GM12878 (cell line): ENCODE measurements around the gene GJC1. TPM values are rescaled to one million over a fixed set of nuclear protein-coding genes. Genes with fewer than 3 reads are reported as not detected.

ENCODE experiments used
- ATAC-seq: fragments of 200-7000 bp; cut with Tn5 transposase; 3 replicates; pipeline ENCODE4 v1.9.1; 2020; ENCODE audit warnings: mild to moderate bottlenecking, moderate library complexity
- BruUV-seq: library from RNA; stranded (reverse); fragments of 400-500 nt; replicated peaks from 2 replicates; lab custom pipeline; 2021; lab: Mats Ljungman, UMichigan
- CTCF ChIA-PET: fragments of 300-600 bp; sonication (Branson Sonifier 250); formaldehyde crosslinking; extraction: SDS; loops from one replicate; lab custom pipeline; 2021; ENCODE audit warnings: inconsistent platforms; lab: Yijun Ruan, JAX
- POLR2A ChIA-PET: fragments of 350-600 bp; formaldehyde crosslinking; extraction: SDS; loops from one replicate; lab custom pipeline; 2021; ENCODE audit warnings: inconsistent platforms; lab: Charles Lee
- RAD21 ChIA-PET: fragments of 300-600 bp; sonication (Branson Sonifier 250); formaldehyde crosslinking; loops from one replicate; lab custom pipeline; 2023; ENCODE audit warnings: antibody characterized with exemption; ENCODE audit not compliant: unreplicated experiment; lab: Charles Lee
- SMC1A ChIA-PET: fragments of 300-600 bp; sonication (Branson Sonifier 250); formaldehyde crosslinking; loops from one replicate; lab custom pipeline; 2023; ENCODE audit not compliant: unreplicated experiment, uncharacterized antibody; lab: Charles Lee
- DNase-seq: peaks from one replicate; pipeline ENCODE4 v3.0.0-alpha.2; 2011; ENCODE audit warnings: low read depth, low spot score
- FAIRE-seq: peaks from 3 replicates; lab custom pipeline; 2011; peaks lifted over from hg19 to GRCh38; lab: Jason Lieb, UNC
- H2AFZ ChIP-seq: 2 replicates; pipeline ENCODE4 v1.6.0; 2011; ENCODE audit warnings: low read depth, low read length, control low read depth; ENCODE audit not compliant: control insufficient read depth
- H3K27ac ChIP-seq: 2 replicates; pipeline ENCODE4 v1.5.1; 2011; ENCODE audit warnings: control low read depth; ENCODE audit not compliant: control insufficient read depth, insufficient read depth
- H3K27me3 ChIP-seq, 2 experiments: replicated peaks in 1 of 2; 2 replicates each; pipeline versions ENCODE4 v1.6.0 to v1.6.1; 2011; ENCODE audit warnings: low read length in 1 of 2; ENCODE audit not compliant: control insufficient read depth in 2 of 2, insufficient read depth in 2 of 2
- H3K36me3 ChIP-seq, 2 experiments: 2 replicates each; pipeline ENCODE4 v1.5.1; 2011; ENCODE audit warnings: low read length in 1 of 2; ENCODE audit not compliant: control insufficient read depth in 2 of 2, insufficient read depth in 2 of 2
- H3K4me1 ChIP-seq: 2 replicates; pipeline ENCODE4 v1.6.1; 2011; ENCODE audit warnings: mild to moderate bottlenecking, low read length, moderate library complexity, mixed read lengths; ENCODE audit not compliant: control insufficient read depth, insufficient read depth
- H3K4me2 ChIP-seq: 2 replicates; pipeline ENCODE4 v1.6.0; 2011; ENCODE audit warnings: control low read depth; ENCODE audit not compliant: control insufficient read depth, insufficient read depth
- H3K4me3 ChIP-seq: fragments of 200-600 bp; sonication (generic); 2 replicates; pipeline ENCODE4 v1.5.1; 2016
- H3K79me2 ChIP-seq: 2 replicates; pipeline ENCODE4 v1.6.0; 2011; ENCODE audit warnings: low read length; ENCODE audit not compliant: control insufficient read depth, insufficient read depth
- H3K9ac ChIP-seq: 2 replicates; pipeline ENCODE4 v1.8.0; 2011; ENCODE audit warnings: low read length, control low read depth, mixed read lengths; ENCODE audit not compliant: control insufficient read depth, insufficient read depth
- H3K9me3 ChIP-seq: replicated peaks from 3 replicates; pipeline ENCODE4 v1.5.1; 2011; ENCODE audit warnings: mild to moderate bottlenecking, low read length; ENCODE audit not compliant: control insufficient read depth, insufficient read depth
- H4K20me1 ChIP-seq: 2 replicates; pipeline ENCODE4 v1.6.0; 2011; ENCODE audit not compliant: control insufficient read depth, insufficient read depth
- BHLHE40 ChIP-seq, 2 experiments: fragments of 450-650 bp in 1 of 2; IDR thresholded peaks; 2 replicates each; pipeline ENCODE4 v1.6.1; 2011 to 2017; ENCODE audit warnings: low read depth in 2 of 2, borderline replicate concordance in 1 of 2, improper control_type of control experiment in 1 of 2, low read length in 1 of 2, mild to moderate bottlenecking in 1 of 2
- CEBPB ChIP-seq, 2 experiments: fragments of 150-350 bp in 1 of 2; IDR thresholded peaks; 2 replicates each; pipeline ENCODE4 v1.6.1; 2012 to 2014; ENCODE audit warnings: low read depth in 2 of 2, low read length in 2 of 2, borderline replicate concordance in 1 of 2, inconsistent platforms in 1 of 2
- CHD2 ChIP-seq: IDR thresholded peaks from 2 replicates; pipeline ENCODE4 v1.6.1; 2011; ENCODE audit warnings: low read depth, low read length, improper control_type of control experiment, borderline replicate concordance
- IKZF2 ChIP-seq, 2 experiments: fragments of 450-650 bp; IDR thresholded peaks; 2 replicates each; pipeline ENCODE4 v1.6.1; 2017; ENCODE audit warnings: mild to moderate bottlenecking in 2 of 2, moderate library complexity in 2 of 2
- IRF4 ChIP-seq: IDR thresholded peaks from 2 replicates; pipeline ENCODE4 v1.6.1; 2011; ENCODE audit warnings: low read depth, low read length
- SREBF1 ChIP-seq: IDR thresholded peaks from 2 replicates; pipeline ENCODE4 v1.6.1; 2012; ENCODE audit warnings: mild to moderate bottlenecking, low read length
- SREBF2 ChIP-seq: IDR thresholded peaks from 2 replicates; pipeline ENCODE4 v1.6.1; 2012; ENCODE audit warnings: mild to moderate bottlenecking, low read length
- SRF ChIP-seq, 2 experiments: IDR thresholded peaks; 2 replicates each; pipeline ENCODE4 v1.6.1; 2011; ENCODE audit warnings: low read depth in 2 of 2, low read length in 2 of 2, mild to moderate bottlenecking in 1 of 2, moderate library complexity in 1 of 2
- TCF7 ChIP-seq: IDR thresholded peaks from 2 replicates; pipeline ENCODE4 v1.6.1; 2014; ENCODE audit warnings: antibody characterized with exemption, borderline replicate concordance
- YBX1 ChIP-seq: fragments of 450-650 bp; IDR thresholded peaks from 2 replicates; pipeline ENCODE4 v1.6.1; 2016; ENCODE audit warnings: antibody characterized with exemption
- ZNF207 ChIP-seq: fragments of 450-650 bp; IDR thresholded peaks from 2 replicates; pipeline ENCODE4 v1.6.1; 2014; ENCODE audit warnings: antibody characterized with exemption, mild to moderate bottlenecking, borderline replicate concordance
- WGBS: methylation state at CpG from one replicate; pipeline ENCODE4 v1.1.6; 2016; ENCODE audit warnings: low lambda C conversion rate; ENCODE audit not compliant: insufficient replicate concordance, insufficient coverage; ENCODE audit errors: missing lambda C conversion rate; 5-methylcytosine and 5-hydroxymethylcytosine counted together
- in situ Hi-C: fragments of 300-500 bp; cut with MboI; formaldehyde crosslinking; loops from 9 replicates; pipeline ENCODE4 v1.14.3; 2018; ENCODE audit warnings: mixed read lengths
- intact Hi-C: fragments of 100-400 bp; cut with micrococcal nuclease; formaldehyde crosslinking; loops from one replicate; pipeline ENCODE4 v1.14.2; 2022; ENCODE audit not compliant: unreplicated experiment
- polyA plus RNA-seq, 11 experiments: library from polyadenylated mRNA; depleted of rRNA in 4 of 11; unstranded in 6 of 11; stranded (reverse) in 5 of 11; fragments of >200 nt; fragmentation: Nextera tagmentation in 4 of 11; fragmentation: Illumina TruSeq in 1 of 11; extraction: Ambion mirVana in 4 of 11; extraction: Trizol in 1 of 11; gene quantifications; 1 replicate in 1 of 11; 2 replicates in 10 of 11; pipeline versions ENCODE4 v1.2.1 to v1.2.3, GENCODE V29; 2011 to 2016; ENCODE audit warnings: inconsistent platforms in 2 of 11, missing spikeins in 2 of 11, low read depth in 1 of 11
- total RNA-seq, 4 experiments: library from RNA; depleted of rRNA in 3 of 4; stranded (reverse); fragments of >200 nt in 3 of 4; fragmentation: Illumina TruSeq in 1 of 4; extraction: Trizol in 1 of 4; gene quantifications; 2 replicates each; pipeline versions ENCODE4 v1.2.1 to v1.2.3, GENCODE V29; 2013 to 2021
- TF ChIP-seq, protein P1 (sequence below): IDR thresholded peaks from 2 replicates; pipeline ENCODE4 v1.6.1; 2012; ENCODE audit warnings: low read depth, low read length, improper control_type of control experiment

Gene GJC1
- total and polyA plus RNA-seq, 10 of the 15 experiments (the other 5 are each of a cell fraction or from before 2014, with no cell fraction given): 0.37 to 3.4 (median 0.90) TPM

DNA sequence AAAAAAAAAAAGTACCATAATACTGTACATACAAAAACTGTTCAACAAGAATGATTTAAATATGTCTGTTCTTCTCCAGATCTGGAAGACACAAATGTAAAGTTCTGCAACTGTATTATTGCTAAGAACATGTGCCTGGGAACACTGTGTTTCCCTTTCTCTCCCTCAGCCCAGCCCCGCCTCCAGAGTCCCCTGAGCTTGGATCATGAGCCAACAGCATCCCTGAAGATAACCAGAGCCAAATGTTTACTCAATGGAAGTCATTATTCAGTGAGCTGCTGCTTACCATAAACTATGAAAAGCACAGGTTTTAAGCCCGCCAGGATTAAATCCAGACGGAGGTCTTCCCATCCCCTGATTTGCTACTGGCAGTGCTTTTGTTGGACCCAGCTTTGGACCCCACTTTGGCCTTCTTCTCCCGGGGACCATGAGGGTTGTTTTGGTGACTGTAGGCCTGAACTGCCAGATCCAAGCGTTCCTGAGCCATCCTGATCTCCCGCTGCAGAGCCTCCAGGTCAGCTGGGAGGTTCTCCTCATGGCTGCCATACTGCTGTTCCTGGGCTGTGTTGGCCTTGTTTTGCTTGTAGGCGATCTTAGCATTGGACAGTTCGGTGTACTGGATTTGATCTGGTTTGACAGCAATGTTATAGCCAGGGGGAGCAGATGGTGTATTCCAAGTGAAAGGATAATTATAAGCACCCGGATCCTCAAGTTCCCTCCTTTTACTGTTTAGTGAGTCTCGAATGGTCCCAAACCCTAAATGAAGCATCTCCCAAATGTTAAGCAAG, 25.6 kb downstream of the GJC1 start:
- no peak overlapping the region for H3K4me2 ChIP-seq
- DNase-seq: no peak
- H3K9me3 ChIP-seq: no peaks in the 10 kb centered on the region
- 89% methylated on average over 10 of the region's 10 CpGs for WGBS
- no peaks in the 10 kb centered on the region for H4K20me1 ChIP-seq
- H3K4me3 ChIP-seq: no peak overlapping the region
- H3K4me1 ChIP-seq: no peaks in the 10 kb centered on the region
- no peaks in the 10 kb centered on the region for H3K27me3 ChIP-seq
- in situ Hi-C loops: no loop called here
- H3K9ac ChIP-seq: no peak overlapping the region
- POLR2A ChIA-PET: no interaction called here
- H3K79me2 ChIP-seq: no peaks in the 10 kb centered on the region
- no peaks in the 10 kb centered on the region for H3K36me3 ChIP-seq
- ATAC-seq: no peak
- no peak overlapping the region for H2AFZ ChIP-seq
- no peak overlapping the region for H3K27ac ChIP-seq
- BruUV-seq: no TSS peak
- SMC1A ChIA-PET: no interaction called here
- intact Hi-C loops: no loop called here
- CTCF ChIA-PET: interaction anchor here (2.1 kb wide), 1 partner anchor 10 kb away, joined by 5 read pairs; no protein-coding TSS in a partner anchor
- RAD21 ChIA-PET: no interaction called here
- TF ChIP-seq SRF (IDR thresholded peaks at IDR 0.05; ENCODE audit: low read depth in 2 of 2, low read length in 2 of 2): no peak
- no peak for TF ChIP-seq SREBF1
- TF ChIP-seq, protein P1, sequence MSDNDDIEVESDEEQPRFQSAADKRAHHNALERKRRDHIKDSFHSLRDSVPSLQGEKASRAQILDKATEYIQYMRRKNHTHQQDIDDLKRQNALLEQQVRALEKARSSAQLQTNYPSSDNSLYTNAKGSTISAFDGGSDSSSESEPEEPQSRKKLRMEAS: no peak
- TF ChIP-seq IKZF2 (IDR thresholded peaks at IDR 0.05): no peak
- TF ChIP-seq IRF4: no peak
- TF ChIP-seq CEBPB (IDR thresholded peaks at IDR 0.05; ENCODE audit: borderline replicate concordance in 1 of 2, low read depth in 2 of 2, low read length in 2 of 2): no peak
- TF ChIP-seq YBX1: no peak
- TF ChIP-seq CHD2: no peak
- TF ChIP-seq BHLHE40 (IDR thresholded peaks at IDR 0.05; ENCODE audit: borderline replicate concordance in 1 of 2, low read depth in 2 of 2, low read length in 1 of 2): no peak
- TF ChIP-seq ZNF207: no peak
- no peak for TF ChIP-seq SREBF2
- TF ChIP-seq TCF7: no peak
- TF ChIP-seq, all 136 proteins: peak for 0
- FAIRE-seq: no peak
